ENCODE measurements around the gene SNAP91.
"Not testable (repeated sequence)": the region's sequence is repeated elsewhere in the genome, so short reads cannot be mapped to it uniquely, and the experiment has no call there.

The SNAP91 gene, protein sequence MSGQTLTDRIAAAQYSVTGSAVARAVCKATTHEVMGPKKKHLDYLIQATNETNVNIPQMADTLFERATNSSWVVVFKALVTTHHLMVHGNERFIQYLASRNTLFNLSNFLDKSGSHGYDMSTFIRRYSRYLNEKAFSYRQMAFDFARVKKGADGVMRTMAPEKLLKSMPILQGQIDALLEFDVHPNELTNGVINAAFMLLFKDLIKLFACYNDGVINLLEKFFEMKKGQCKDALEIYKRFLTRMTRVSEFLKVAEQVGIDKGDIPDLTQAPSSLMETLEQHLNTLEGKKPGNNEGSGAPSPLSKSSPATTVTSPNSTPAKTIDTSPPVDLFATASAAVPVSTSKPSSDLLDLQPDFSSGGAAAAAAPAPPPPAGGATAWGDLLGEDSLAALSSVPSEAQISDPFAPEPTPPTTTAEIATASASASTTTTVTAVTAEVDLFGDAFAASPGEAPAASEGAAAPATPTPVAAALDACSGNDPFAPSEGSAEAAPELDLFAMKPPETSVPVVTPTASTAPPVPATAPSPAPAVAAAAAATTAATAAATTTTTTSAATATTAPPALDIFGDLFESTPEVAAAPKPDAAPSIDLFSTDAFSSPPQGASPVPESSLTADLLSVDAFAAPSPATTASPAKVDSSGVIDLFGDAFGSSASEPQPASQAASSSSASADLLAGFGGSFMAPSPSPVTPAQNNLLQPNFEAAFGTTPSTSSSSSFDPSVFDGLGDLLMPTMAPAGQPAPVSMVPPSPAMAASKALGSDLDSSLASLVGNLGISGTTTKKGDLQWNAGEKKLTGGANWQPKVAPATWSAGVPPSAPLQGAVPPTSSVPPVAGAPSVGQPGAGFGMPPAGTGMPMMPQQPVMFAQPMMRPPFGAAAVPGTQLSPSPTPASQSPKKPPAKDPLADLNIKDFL

DNA sequence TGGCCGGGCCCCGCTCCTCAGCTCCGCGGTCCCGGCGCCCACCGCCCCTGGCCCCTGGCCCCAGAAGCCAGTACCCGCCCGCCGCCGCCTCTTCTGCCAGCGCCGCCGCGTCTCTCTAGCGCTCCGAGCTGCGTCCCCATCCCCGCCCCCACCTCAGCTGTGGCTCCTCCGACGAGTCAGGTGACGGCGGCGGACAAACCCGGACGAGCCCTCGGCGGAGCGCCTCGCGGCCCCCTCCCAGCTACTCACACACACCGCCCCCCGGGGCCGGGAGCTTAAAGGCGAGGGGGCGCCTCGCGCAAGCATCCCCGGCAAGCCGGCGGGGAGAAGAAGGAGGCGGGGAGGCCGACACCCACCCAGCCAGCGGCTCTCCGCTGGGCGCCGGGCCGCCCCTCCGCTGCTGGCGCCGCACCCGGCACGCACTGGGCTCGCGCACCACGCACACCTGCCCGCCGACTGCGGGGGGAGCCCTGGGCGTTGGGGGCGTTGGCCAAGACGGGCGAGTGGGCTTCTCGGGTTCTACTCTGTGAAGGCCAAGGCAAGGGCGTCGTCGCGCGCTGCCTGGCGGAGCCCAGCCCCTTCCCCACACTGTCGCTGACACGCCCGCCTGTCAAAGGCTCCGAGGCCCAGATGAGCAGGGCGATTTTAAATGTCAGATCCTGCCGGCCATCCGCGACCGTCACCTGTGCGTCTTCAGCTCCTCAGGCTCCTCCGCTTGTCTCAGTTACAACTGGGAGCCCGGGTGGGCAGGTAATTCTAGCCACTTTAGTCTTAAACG, at the start of gene SNAP91:
SNAP91 (minus strand) TSS at position 132 of the 778 bp plus-strand sequence. CDS start 1,174 bp downstream, outside the sequence.
- no peaks in the 10 kb centered on the region for H3K4me1 Mint-ChIP-seq (ENCODE audit: low read depth)
- H3K36me3 Mint-ChIP-seq (ENCODE audit: low read depth) = no peaks in the 10 kb centered on the region
- H3K4me3 Mint-ChIP-seq = peak within 1 kb of the TSS; percentile 31
- H3K27ac Mint-ChIP-seq = no peak within 1 kb of the TSS
- peaks cover 17% of the 10 kb centered on the region for H3K9me3 Mint-ChIP-seq
- peaks cover 50% of the 10 kb centered on the region for H3K27me3 Mint-ChIP-seq (ENCODE audit: low read depth)

DNA sequence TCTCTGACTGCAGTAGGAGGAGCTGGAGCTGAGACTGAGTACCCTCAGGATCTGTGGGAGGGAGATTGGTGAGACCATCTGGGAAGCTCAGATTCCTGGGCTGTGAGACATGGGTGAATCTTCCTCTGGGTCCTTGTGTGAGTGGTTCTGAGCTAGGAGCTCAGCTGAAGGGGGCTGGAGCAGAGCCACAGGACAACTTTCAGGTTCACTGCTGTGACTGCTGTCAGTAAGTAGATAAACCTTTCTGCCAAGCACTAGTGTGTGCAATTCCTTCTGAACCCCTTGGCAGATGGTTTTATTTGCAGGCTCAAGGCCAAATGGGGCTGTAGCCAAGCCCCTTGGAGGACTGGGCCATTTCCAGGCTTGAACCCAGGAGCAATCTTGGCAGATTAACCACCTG, 49.6 kb upstream of the SNAP91 start:
- Mint-ChIP-seq H3K4me3 (no peak overlapping the region), H3K27ac (no peak overlapping the region), H3K27me3 (ENCODE audit: low read depth) (no peaks in the 10 kb centered on the region), H3K36me3 (ENCODE audit: low read depth) (no peaks in the 10 kb centered on the region), H3K4me1 (ENCODE audit: low read depth) (no peaks in the 10 kb centered on the region), H3K9me3 (peaks cover 9% of the 10 kb centered on the region)

DNA sequence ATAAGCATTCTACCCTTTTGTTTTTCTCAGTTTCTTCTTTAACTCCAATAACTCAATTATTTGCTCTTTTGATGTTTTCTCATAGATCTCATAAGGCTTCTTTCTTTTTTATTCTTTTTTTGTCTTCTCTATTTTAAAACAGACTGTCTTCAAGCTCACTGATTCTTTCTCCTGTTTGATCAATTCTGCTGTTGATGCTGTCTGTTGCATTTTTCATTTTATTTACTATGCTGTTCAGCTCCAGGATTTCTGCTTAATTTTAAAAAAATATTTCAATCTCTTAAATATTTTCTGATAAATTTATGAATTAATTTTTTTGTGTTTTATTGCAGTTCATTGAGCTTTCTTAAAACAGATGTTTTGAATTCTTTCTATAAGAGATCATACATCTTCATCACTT, 48.1 kb upstream of the SNAP91 start:
- Mint-ChIP-seq H3K4me3 (no peak overlapping the region), H3K36me3 (ENCODE audit: low read depth) (no peaks in the 10 kb centered on the region), H3K27ac (no peak overlapping the region), H3K9me3 (peaks cover 9% of the 10 kb centered on the region), H3K27me3 (ENCODE audit: low read depth) (no peaks in the 10 kb centered on the region), H3K4me1 (ENCODE audit: low read depth) (no peaks in the 10 kb centered on the region)

DNA sequence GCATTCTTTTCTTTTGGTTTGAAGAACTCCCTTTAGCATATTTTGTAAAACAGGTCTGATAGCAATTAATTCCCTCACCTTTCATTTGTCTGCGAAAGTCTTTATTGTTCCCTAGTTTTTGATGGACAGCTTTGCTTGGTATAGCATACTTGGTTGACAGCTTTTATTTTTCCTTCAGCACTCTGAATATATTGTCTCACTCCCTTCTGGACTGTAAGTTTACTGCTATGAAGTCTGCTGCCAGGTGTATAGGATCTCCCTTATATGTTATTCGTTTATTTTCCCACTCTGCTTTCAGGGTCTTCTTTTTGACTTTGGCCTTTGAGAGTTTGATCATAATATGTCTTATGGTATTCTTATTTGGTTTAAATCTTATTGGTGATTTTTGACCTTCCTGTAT, 47.7 kb upstream of the SNAP91 start:
- Mint-ChIP-seq H3K9me3 (peaks cover 9% of the 10 kb centered on the region), H3K27me3 (ENCODE audit: low read depth) (no peaks in the 10 kb centered on the region), H3K27ac (no peak overlapping the region), H3K4me3 (no peak overlapping the region), H3K36me3 (ENCODE audit: low read depth) (no peaks in the 10 kb centered on the region), H3K4me1 (ENCODE audit: low read depth) (no peaks in the 10 kb centered on the region)

DNA sequence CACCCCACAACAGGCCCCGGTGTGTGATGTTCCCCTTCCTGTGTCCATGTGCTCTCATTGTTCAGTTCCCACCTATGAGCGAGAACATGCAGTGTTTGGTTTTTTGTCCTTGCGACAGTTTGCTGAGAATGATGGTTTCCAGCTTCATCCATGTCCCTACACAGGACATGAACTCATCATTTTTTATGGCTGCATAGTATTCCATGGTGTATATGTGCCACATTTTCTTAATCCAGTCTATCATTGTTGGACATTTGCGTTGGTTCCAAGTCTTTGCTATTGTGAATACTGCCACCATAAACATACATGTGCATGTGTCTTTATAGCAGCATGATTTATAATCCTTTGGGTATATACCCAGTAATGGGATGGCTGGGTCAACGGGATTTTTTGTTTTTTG, 43.5 kb upstream of the SNAP91 start:
- not testable (repeated sequence) for H3K4me3 Mint-ChIP-seq; H3K27me3 Mint-ChIP-seq (ENCODE audit: low read depth); H3K27ac Mint-ChIP-seq; H3K4me1 Mint-ChIP-seq (ENCODE audit: low read depth); H3K9me3 Mint-ChIP-seq; H3K36me3 Mint-ChIP-seq (ENCODE audit: low read depth)

DNA sequence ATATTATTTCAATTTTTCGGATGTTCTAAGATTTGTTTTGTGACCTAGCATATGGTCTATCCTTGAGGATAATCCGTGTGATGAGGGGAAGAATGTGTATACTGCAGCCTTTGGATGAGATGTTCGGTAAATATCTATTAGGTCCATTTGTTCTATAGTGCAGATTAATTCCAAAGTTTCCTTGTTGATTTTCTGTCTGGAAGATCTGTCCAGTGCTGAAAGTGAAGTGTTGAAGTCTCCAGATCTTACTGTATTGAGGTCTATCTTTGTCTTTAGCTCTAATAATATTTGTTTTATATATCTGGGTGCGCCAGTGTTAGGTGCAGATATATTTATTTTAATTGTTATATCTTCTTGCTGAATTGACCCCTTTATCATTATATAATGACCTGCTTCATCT, 32.2 kb upstream of the SNAP91 start:
- no peaks in the 10 kb centered on the region for H3K4me1 Mint-ChIP-seq (ENCODE audit: low read depth)
- no peaks in the 10 kb centered on the region for H3K27me3 Mint-ChIP-seq (ENCODE audit: low read depth)
- no peak overlapping the region for H3K27ac Mint-ChIP-seq

DNA sequence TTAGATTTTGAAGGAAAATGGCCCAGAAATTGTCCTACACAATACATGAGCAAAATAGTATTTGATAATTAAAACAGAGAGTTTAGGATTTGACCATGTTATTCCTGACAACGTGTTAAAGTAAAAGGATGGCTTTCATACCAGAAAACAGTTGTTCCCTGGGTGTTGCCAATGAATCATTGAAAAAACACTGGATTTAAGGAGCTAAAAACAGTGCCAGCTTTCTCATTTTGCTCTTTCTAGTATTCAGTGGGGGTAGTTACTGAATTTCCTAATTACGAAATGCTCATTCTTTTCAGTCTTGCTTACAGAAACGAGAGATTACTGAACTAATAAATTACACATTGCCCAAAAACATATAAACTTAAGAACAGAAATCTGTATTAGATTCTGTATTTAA, 26.6 kb upstream of the SNAP91 start:
- H3K27me3 Mint-ChIP-seq (ENCODE audit: low read depth) = no peaks in the 10 kb centered on the region
- H3K4me3 Mint-ChIP-seq = no peak overlapping the region
- no peak overlapping the region for H3K27ac Mint-ChIP-seq
- no peaks in the 10 kb centered on the region for H3K36me3 Mint-ChIP-seq (ENCODE audit: low read depth)
- H3K9me3 Mint-ChIP-seq = peaks cover 4% of the 10 kb centered on the region
- no peaks in the 10 kb centered on the region for H3K4me1 Mint-ChIP-seq (ENCODE audit: low read depth)

More for the DNA sequence above, 32.2 kb upstream of the SNAP91 start:
- Mint-ChIP-seq H3K9me3 (peaks cover 4% of the 10 kb centered on the region), H3K4me3 (no peak overlapping the region), H3K36me3 (ENCODE audit: low read depth) (no peaks in the 10 kb centered on the region)

DNA sequence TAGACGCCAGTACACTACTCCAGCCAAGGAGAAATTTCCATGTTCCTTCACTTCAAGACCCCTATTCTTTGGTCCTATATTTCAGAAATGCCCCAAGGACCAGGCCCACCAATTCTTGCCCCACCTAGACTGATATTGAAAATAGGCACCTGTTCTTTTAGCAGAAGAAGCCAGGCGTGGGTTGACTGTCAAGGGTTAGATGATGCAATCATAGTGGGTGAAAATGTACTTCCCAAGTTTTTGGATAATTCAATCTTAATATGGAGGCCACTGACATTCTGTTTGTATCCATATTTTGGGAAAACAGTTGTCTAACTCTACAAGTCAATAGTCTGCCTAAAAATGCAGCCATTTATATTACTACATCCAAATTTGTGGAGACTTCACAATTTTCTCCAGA, 21.0 kb upstream of the SNAP91 start:
- Mint-ChIP-seq H3K36me3 (ENCODE audit: low read depth) (no peaks in the 10 kb centered on the region), H3K27ac (no peak overlapping the region), H3K9me3 (no peaks in the 10 kb centered on the region), H3K4me1 (ENCODE audit: low read depth) (no peaks in the 10 kb centered on the region), H3K4me3 (no peak overlapping the region), H3K27me3 (ENCODE audit: low read depth) (no peaks in the 10 kb centered on the region)

DNA sequence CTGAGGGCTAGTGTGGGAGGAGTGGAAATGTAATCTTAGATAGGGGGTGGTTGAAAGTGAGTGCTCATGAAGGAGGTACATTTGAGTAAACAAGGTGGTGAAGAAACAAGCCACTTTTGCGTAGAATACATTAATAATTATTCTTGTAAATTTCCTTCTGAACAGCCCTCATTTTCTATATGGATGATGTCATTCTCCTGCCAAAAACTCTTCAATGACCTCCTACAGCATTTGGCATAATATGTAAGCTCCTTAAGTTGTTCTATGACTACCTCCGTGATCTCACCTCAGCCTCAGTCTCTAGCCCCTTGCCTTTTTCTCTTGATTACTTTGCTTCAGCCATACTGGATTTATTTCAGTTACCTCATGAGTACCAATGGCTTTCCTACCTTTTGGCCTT, 14.0 kb upstream of the SNAP91 start:
- no peak overlapping the region for H3K4me3 Mint-ChIP-seq
- no peaks in the 10 kb centered on the region for H3K9me3 Mint-ChIP-seq
- no peaks in the 10 kb centered on the region for H3K27me3 Mint-ChIP-seq (ENCODE audit: low read depth)
- no peaks in the 10 kb centered on the region for H3K4me1 Mint-ChIP-seq (ENCODE audit: low read depth)
- no peak overlapping the region for H3K27ac Mint-ChIP-seq
- H3K36me3 Mint-ChIP-seq (ENCODE audit: low read depth) = no peaks in the 10 kb centered on the region

DNA sequence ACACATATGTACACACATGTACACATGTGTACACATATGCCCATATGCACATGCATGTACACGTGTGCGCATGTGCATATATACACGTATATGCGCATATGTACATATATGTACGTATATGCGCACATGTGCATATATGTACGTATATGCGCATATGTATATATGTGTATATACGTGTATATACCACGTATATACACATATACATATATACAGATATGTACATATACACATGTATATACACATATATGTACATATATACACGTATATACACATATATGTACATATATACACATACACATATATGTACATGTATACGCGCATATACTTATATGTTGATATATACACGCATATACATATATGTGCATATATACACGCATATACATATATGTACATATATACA, 8.9 kb upstream of the SNAP91 start:
- no peaks in the 10 kb centered on the region for H3K27me3 Mint-ChIP-seq (ENCODE audit: low read depth)
- H3K36me3 Mint-ChIP-seq (ENCODE audit: low read depth) = no peaks in the 10 kb centered on the region
- no peak overlapping the region for H3K4me3 Mint-ChIP-seq
- no peaks in the 10 kb centered on the region for H3K4me1 Mint-ChIP-seq (ENCODE audit: low read depth)
- no peaks in the 10 kb centered on the region for H3K9me3 Mint-ChIP-seq
- H3K27ac Mint-ChIP-seq = no peak overlapping the region

DNA sequence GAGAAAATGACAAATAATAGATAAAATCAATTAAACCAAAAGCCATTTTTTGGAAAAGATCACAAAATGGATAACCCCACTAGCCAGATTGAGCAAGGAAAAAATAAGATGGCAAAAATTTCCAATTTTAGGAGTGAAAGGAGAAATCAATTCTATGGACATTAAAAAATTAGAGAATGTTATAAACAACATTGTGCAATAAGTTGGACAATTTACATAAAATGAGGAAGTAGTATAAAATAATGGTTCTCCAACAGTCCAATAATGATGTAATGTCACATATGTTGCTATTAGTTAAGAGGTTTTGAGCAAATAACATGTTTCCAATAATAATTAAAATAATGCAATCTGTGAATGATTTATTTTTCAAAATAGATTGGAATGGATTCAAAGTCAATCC, 3.1 kb upstream of the SNAP91 start:
- H3K36me3 Mint-ChIP-seq (ENCODE audit: low read depth) = no peaks in the 10 kb centered on the region
- H3K27ac Mint-ChIP-seq = no peak overlapping the region
- no peak overlapping the region for H3K4me3 Mint-ChIP-seq
- peaks cover 17% of the 10 kb centered on the region for H3K9me3 Mint-ChIP-seq
- H3K4me1 Mint-ChIP-seq (ENCODE audit: low read depth) = no peaks in the 10 kb centered on the region
- H3K27me3 Mint-ChIP-seq (ENCODE audit: low read depth) = peaks cover 29% of the 10 kb centered on the region

DNA sequence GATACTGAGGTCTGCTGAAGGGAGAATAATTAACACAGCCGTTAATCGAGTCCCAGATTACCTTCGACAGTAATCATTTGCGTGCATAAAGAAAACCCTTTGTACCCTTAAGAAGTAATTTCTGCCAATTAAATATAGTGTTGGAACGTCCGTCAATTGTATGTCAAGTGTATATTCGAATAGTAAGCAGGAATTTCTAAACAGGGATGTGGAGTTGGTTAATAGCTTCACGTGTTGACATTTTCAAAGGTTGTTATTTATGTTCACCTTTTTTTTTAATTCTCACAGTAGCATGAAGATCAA, 798 bp upstream of the SNAP91 start:
- peaks cover 49% of the 10 kb centered on the region for H3K27me3 Mint-ChIP-seq (ENCODE audit: low read depth)
- H3K9me3 Mint-ChIP-seq = peaks cover 17% of the 10 kb centered on the region
- no peaks in the 10 kb centered on the region for H3K4me1 Mint-ChIP-seq (ENCODE audit: low read depth)
- H3K36me3 Mint-ChIP-seq (ENCODE audit: low read depth) = no peaks in the 10 kb centered on the region
- H3K27ac Mint-ChIP-seq = no peak overlapping the region
- no peak overlapping the region for H3K4me3 Mint-ChIP-seq

DNA sequence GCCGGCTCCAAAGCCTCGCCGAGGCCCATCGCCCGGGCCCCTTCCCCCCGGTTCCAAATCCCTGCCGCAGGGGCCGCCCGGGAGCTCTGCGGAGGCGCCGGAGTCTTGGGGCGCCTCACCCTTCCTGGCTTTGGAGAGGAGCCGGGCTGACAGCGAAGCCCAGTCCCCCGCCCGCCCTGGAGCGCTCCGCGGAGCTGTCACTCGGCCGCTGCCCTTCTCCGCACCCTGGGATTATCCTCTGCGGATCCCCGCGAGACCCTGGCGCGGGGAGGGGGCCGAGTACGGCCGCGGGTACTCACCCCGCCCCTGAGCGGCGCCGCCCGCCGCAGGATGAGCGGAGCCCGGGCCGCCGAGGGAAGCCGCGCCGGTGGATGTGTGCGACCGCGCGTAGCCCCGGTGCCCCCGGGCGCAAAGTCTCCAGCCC, 343 bp downstream of the SNAP91 start:
- H3K36me3 Mint-ChIP-seq (ENCODE audit: low read depth) = no peaks in the 10 kb centered on the region
- peaks cover 50% of the 10 kb centered on the region for H3K27me3 Mint-ChIP-seq (ENCODE audit: low read depth)
- H3K9me3 Mint-ChIP-seq = peaks cover 17% of the 10 kb centered on the region
- no peaks in the 10 kb centered on the region for H3K4me1 Mint-ChIP-seq (ENCODE audit: low read depth)
- H3K27ac Mint-ChIP-seq = no peak overlapping the region
- no peak overlapping the region for H3K4me3 Mint-ChIP-seq

DNA sequence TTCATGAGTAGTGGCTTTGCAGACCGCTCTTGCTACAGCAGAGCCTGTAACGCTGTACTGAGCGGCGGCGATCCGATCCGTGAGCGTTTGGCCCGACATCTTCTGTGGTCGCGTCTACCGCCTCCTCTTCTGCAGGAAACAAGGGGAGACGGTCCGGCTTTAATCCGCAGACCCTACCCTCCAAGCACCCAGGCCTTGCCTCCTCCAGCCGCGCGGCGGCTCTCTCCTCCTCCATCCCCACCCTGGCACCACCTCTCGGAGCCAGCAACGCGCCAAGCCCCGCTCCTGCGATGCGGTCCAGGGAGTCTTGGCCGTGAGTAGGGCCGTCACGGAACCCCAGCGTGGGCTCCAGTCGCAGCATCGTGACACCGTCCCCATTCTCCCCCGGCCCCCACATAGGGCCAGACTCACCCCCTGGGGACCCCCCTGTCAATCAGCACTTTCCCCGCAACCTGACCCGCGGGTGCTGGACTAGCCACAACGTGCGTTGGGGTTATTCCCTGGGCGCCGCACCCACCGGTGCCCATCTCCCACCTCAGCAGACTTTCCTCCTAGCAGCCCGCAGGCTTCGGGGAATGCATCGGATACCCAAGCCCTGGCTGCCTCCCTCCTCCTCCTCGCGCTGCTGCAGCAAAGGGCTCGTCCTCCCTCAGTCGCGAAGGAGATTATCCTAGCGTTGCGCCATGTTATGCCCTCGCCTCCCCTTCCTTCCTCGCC, 914 bp downstream of the SNAP91 start:
- Mint-ChIP-seq H3K27ac (no peak overlapping the region), H3K9me3 (peaks cover 17% of the 10 kb centered on the region), H3K27me3 (ENCODE audit: low read depth) (peaks cover 50% of the 10 kb centered on the region), H3K4me1 (ENCODE audit: low read depth) (no peaks in the 10 kb centered on the region), H3K4me3 (no peak overlapping the region), H3K36me3 (ENCODE audit: low read depth) (no peaks in the 10 kb centered on the region)
